CD8-positive, alpha-beta memory T cell (primary cell): Measurements from ENCODE around the gene SLC10A7. TPM values are rescaled to one million over a fixed set of nuclear protein-coding genes. Genes with fewer than 3 reads are reported as not detected.

Source experiments
- CTCF ChIA-PET: fragments of 350-600 bp; sonication (Branson Sonifier 250); formaldehyde crosslinking; loops from one replicate; lab custom pipeline; 2021; ENCODE audit warnings: antibody characterized with exemption; lab: Charles Lee
- POLR2A ChIA-PET: fragments of 350-600 bp; sonication (Branson Sonifier 250); formaldehyde crosslinking; loops from one replicate; lab custom pipeline; 2021; ENCODE audit warnings: antibody characterized with exemption; lab: Charles Lee
- DNase-seq, 5 donors: peaks; one replicate each; pipeline versions ENCODE4 v3.0.0 to v3.0.0-alpha.2; 2020 to 2022; ENCODE audit warnings: mixed read lengths in 1 of 5
- H3K27ac ChIP-seq: one replicate; pipeline ENCODE4 v1.7.0; 2013; ENCODE audit warnings: low read depth, mild to moderate bottlenecking, low read length, moderate library complexity
- H3K27me3 ChIP-seq: 2 replicates; pipeline ENCODE4 v1.7.0; 2013; ENCODE audit warnings: low read length, mild to moderate bottlenecking; ENCODE audit not compliant: insufficient read depth, poor library complexity, severe bottlenecking
- H3K36me3 ChIP-seq: 2 replicates; pipeline ENCODE4 v1.7.0; 2013; ENCODE audit warnings: mild to moderate bottlenecking, low read length, moderate library complexity; ENCODE audit not compliant: insufficient read depth
- H3K4me1 ChIP-seq: 2 replicates; pipeline ENCODE4 v1.7.0; 2013; ENCODE audit warnings: mild to moderate bottlenecking, low read length, moderate library complexity; ENCODE audit not compliant: insufficient read depth
- H3K4me3 ChIP-seq: 2 replicates; pipeline ENCODE4 v1.7.0; 2013; ENCODE audit warnings: mild to moderate bottlenecking, low read length
- H3K9me3 ChIP-seq: 2 replicates; pipeline ENCODE4 v1.7.0; 2013; ENCODE audit warnings: mild to moderate bottlenecking, low read length
- H3K27ac Mint-ChIP-seq, 8 donors: one replicate each; pipeline ENCODE4 v1.8.0; 2020 to 2021; ENCODE audit warnings: mixed read lengths in 8 of 8, mild to moderate bottlenecking in 6 of 8, inconsistent platforms in 3 of 8, moderate library complexity in 3 of 8
- H3K27me3 Mint-ChIP-seq, 2 donors: one replicate each; pipeline ENCODE4 v1.8.0; 2020 to 2021; ENCODE audit warnings: mixed read lengths in 2 of 2, mild to moderate bottlenecking in 1 of 2, moderate library complexity in 1 of 2
- H3K36me3 Mint-ChIP-seq, 3 donors: one replicate each; pipeline ENCODE4 v1.8.0; 2020 to 2021; ENCODE audit warnings: mixed read lengths in 3 of 3, inconsistent platforms in 1 of 3, mild to moderate bottlenecking in 1 of 3
- H3K4me1 Mint-ChIP-seq, 3 donors: one replicate each; pipeline ENCODE4 v1.8.0; 2020 to 2021; ENCODE audit warnings: mixed read lengths in 3 of 3, inconsistent platforms in 1 of 3, mild to moderate bottlenecking in 1 of 3
- H3K4me3 Mint-ChIP-seq, 7 donors: one replicate each; pipeline ENCODE4 v1.8.0; 2020 to 2021; ENCODE audit warnings: mixed read lengths in 7 of 7, mild to moderate bottlenecking in 6 of 7, moderate library complexity in 4 of 7, inconsistent platforms in 2 of 7
- H3K9me3 Mint-ChIP-seq, 5 donors: one replicate each; pipeline ENCODE4 v1.8.0; 2020 to 2022; ENCODE audit warnings: mixed read lengths in 5 of 5, mild to moderate bottlenecking in 3 of 5, moderate library complexity in 2 of 5, inconsistent platforms in 1 of 5
- polyA plus RNA-seq: library from polyadenylated mRNA; unstranded; fragments of 300-500 nt; fragmentation: Illumina TruSeq; gene quantifications from one replicate; pipeline ENCODE4 v1.2.3, GENCODE V29; 2021
- total RNA-seq, 2 experiments: library from RNA; stranded (reverse); gene quantifications; one replicate each; pipeline ENCODE4 v1.2.3, GENCODE V29; 2021

The SLC10A7 gene
- total and polyA plus RNA-seq, 3 experiments from 2014 or later, result 9.0 to 15.7 (median 13.0) TPM

GRCh38 chr4:146401274-146401673 lies 120.5 kb downstream of the SLC10A7 start:
- Mint-ChIP-seq H3K27ac (no peak overlapping the region), H3K4me3 (no peak overlapping the region), H3K9me3 (no peaks in the 10 kb centered on the region), H3K36me3 (no peaks in the 10 kb centered on the region), H3K27me3 (no peaks in the 10 kb centered on the region), H3K4me1 (no peaks in the 10 kb centered on the region)
- ChIA-PET POLR2A (no interaction called here), CTCF (no interaction called here)
- H3K36me3 ChIP-seq, result no peaks in the 10 kb centered on the region
- H3K4me3 ChIP-seq, result no peak overlapping the region
- H3K9me3 ChIP-seq, result no peaks in the 10 kb centered on the region
- H3K4me1 ChIP-seq, result no peaks in the 10 kb centered on the region
- H3K27me3 ChIP-seq, result no peaks in the 10 kb centered on the region
- no peak for DNase-seq
- H3K27ac ChIP-seq, result no peak overlapping the region

- Mint-ChIP-seq H3K27ac (no peak overlapping the region), H3K36me3 (no peaks in the 10 kb centered on the region), H3K27me3 (no peaks in the 10 kb centered on the region), H3K9me3 (no peaks in the 10 kb centered on the region), H3K4me1 (no peaks in the 10 kb centered on the region), H3K4me3 (no peak overlapping the region)
- Histone ChIP-seq H3K27ac (no peak overlapping the region), H3K27me3 (no peaks in the 10 kb centered on the region), H3K4me1 (no peaks in the 10 kb centered on the region), H3K9me3 (no peaks in the 10 kb centered on the region), H3K36me3 (no peaks in the 10 kb centered on the region), H3K4me3 (no peak overlapping the region)
- DNase-seq, result no peak
- ChIA-PET POLR2A (no interaction called here), CTCF (no interaction called here)
These were observed 122.8 kb downstream of the SLC10A7 start for GRCh38 chr4:146398896-146399445.

- Mint-ChIP-seq H3K4me3 (no peak overlapping the region), H3K36me3 (no peaks in the 10 kb centered on the region), H3K27ac (no peak overlapping the region), H3K4me1 (no peaks in the 10 kb centered on the region), H3K27me3 (no peaks in the 10 kb centered on the region), H3K9me3 (no peaks in the 10 kb centered on the region)
- no peaks in the 10 kb centered on the region for H3K27me3 ChIP-seq
- no peaks in the 10 kb centered on the region for H3K9me3 ChIP-seq
- no peak for DNase-seq
- no peak overlapping the region for H3K27ac ChIP-seq
- ChIA-PET POLR2A (no interaction called here), CTCF (no interaction called here)
- H3K4me3 ChIP-seq, result no peak overlapping the region
- H3K36me3 ChIP-seq, result no peaks in the 10 kb centered on the region
- no peaks in the 10 kb centered on the region for H3K4me1 ChIP-seq
These were observed 123.3 kb downstream of the SLC10A7 start for GRCh38 chr4:146398404-146398803.

GRCh38 chr4:146389561-146389960 lies 132.2 kb downstream of the SLC10A7 start:
- Histone ChIP-seq H3K4me1 (no peaks in the 10 kb centered on the region), H3K4me3 (no peak overlapping the region), H3K9me3 (no peaks in the 10 kb centered on the region), H3K36me3 (no peaks in the 10 kb centered on the region), H3K27ac (no peak overlapping the region), H3K27me3 (no peaks in the 10 kb centered on the region)
- peaks cover 0 to 4% (median 0%) of the 10 kb centered on the region in 3 donors for H3K4me1 Mint-ChIP-seq
- no peaks in the 10 kb centered on the region for H3K9me3 Mint-ChIP-seq
- POLR2A ChIA-PET, result no interaction called here
- DNase-seq, result no peak
- CTCF ChIA-PET, result no interaction called here
- no peak overlapping the region for H3K4me3 Mint-ChIP-seq
- H3K27ac Mint-ChIP-seq, result no peak overlapping the region
- H3K36me3 Mint-ChIP-seq, result peaks cover 0 to 8% (median 5%) of the 10 kb centered on the region in 3 donors
- H3K27me3 Mint-ChIP-seq, result no peaks in the 10 kb centered on the region

GRCh38 chr4:146382194-146382593 lies 139.5 kb downstream of the SLC10A7 start:
- Mint-ChIP-seq H3K36me3 (peaks cover 0 to 8% (median 0%) of the 10 kb centered on the region in 3 donors), H3K27me3 (no peaks in the 10 kb centered on the region)
- CTCF ChIA-PET, result no interaction called here

GRCh38 chr4:146381263-146381872 lies 140.4 kb downstream of the SLC10A7 start:
- no peaks in the 10 kb centered on the region for H3K9me3 ChIP-seq
- Mint-ChIP-seq H3K36me3 (peaks cover 0 to 8% (median 0%) of the 10 kb centered on the region in 3 donors), H3K9me3 (peaks cover 0 to 2% (median 0%) of the 10 kb centered on the region in 5 donors), H3K4me1 (peaks cover 0 to 7% (median 4%) of the 10 kb centered on the region in 3 donors), H3K27me3 (no peaks in the 10 kb centered on the region), H3K4me3 (no peak overlapping the region), H3K27ac (no peak overlapping the region)
- H3K4me1 ChIP-seq, result no peaks in the 10 kb centered on the region
- no peak for DNase-seq
- CTCF ChIA-PET, result no interaction called here
- H3K36me3 ChIP-seq, result no peaks in the 10 kb centered on the region
- H3K4me3 ChIP-seq, result no peak overlapping the region
- POLR2A ChIA-PET, result no interaction called here
- H3K27ac ChIP-seq, result no peak overlapping the region
- H3K27me3 ChIP-seq, result no peaks in the 10 kb centered on the region

More at GRCh38 chr4:146382194-146382593, 139.5 kb downstream of the SLC10A7 start:
- DNase-seq, result no peak
- Histone ChIP-seq H3K36me3 (no peaks in the 10 kb centered on the region), H3K27ac (no peak overlapping the region), H3K27me3 (no peaks in the 10 kb centered on the region), H3K4me1 (no peaks in the 10 kb centered on the region), H3K4me3 (no peak overlapping the region), H3K9me3 (no peaks in the 10 kb centered on the region)
- Mint-ChIP-seq H3K9me3 (peaks cover 0 to 2% (median 0%) of the 10 kb centered on the region in 5 donors), H3K27ac (no peak overlapping the region), H3K4me3 (no peak overlapping the region), H3K4me1 (peaks cover 0 to 9% (median 4%) of the 10 kb centered on the region in 3 donors)
- POLR2A ChIA-PET, result no interaction called here

GRCh38 chr4:146379744-146380143 lies 142.0 kb downstream of the SLC10A7 start:
- H3K4me3 Mint-ChIP-seq, result no peak overlapping the region
- ChIA-PET POLR2A (no interaction called here), CTCF (no interaction called here)
- H3K27ac Mint-ChIP-seq, result no peak overlapping the region
- Histone ChIP-seq H3K4me3 (no peak overlapping the region), H3K27me3 (no peaks in the 10 kb centered on the region), H3K36me3 (no peaks in the 10 kb centered on the region), H3K9me3 (no peaks in the 10 kb centered on the region), H3K4me1 (no peaks in the 10 kb centered on the region), H3K27ac (no peak overlapping the region)
- H3K27me3 Mint-ChIP-seq, result no peaks in the 10 kb centered on the region
- no peak for DNase-seq
- H3K4me1 Mint-ChIP-seq, result peaks cover 0 to 8% (median 5%) of the 10 kb centered on the region in 3 donors
- peaks cover 0 to 2% (median 0%) of the 10 kb centered on the region in 5 donors for H3K9me3 Mint-ChIP-seq
- H3K36me3 Mint-ChIP-seq, result peaks cover 0 to 6% (median 0%) of the 10 kb centered on the region in 3 donors

GRCh38 chr4:146371812-146372211 lies 149.9 kb downstream of the SLC10A7 start:
- Mint-ChIP-seq H3K27me3 (no peaks in the 10 kb centered on the region), H3K36me3 (no peaks in the 10 kb centered on the region), H3K4me1 (peaks cover 10 to 30% (median 14%) of the 10 kb centered on the region in 3 donors), H3K9me3 (no peaks in the 10 kb centered on the region), H3K27ac (no peak overlapping the region), H3K4me3 (no peak overlapping the region)
- ChIA-PET CTCF (no interaction called here), POLR2A (no interaction called here)
- no peak overlapping the region for H3K4me3 ChIP-seq
- no peaks in the 10 kb centered on the region for H3K27me3 ChIP-seq
- no peak for DNase-seq
- H3K36me3 ChIP-seq, result no peaks in the 10 kb centered on the region
- no peaks in the 10 kb centered on the region for H3K9me3 ChIP-seq
- no peak overlapping the region for H3K27ac ChIP-seq
- H3K4me1 ChIP-seq, result no peaks in the 10 kb centered on the region
